Measurements from ENCODE around the gene NQO1. TPM values are rescaled to one million over a fixed set of nuclear protein-coding genes. Genes with fewer than 3 reads are reported as not detected.

Gene NQO1
- total RNA-seq, 1 experiment from 2014 or later, result 519 TPM

DNA sequence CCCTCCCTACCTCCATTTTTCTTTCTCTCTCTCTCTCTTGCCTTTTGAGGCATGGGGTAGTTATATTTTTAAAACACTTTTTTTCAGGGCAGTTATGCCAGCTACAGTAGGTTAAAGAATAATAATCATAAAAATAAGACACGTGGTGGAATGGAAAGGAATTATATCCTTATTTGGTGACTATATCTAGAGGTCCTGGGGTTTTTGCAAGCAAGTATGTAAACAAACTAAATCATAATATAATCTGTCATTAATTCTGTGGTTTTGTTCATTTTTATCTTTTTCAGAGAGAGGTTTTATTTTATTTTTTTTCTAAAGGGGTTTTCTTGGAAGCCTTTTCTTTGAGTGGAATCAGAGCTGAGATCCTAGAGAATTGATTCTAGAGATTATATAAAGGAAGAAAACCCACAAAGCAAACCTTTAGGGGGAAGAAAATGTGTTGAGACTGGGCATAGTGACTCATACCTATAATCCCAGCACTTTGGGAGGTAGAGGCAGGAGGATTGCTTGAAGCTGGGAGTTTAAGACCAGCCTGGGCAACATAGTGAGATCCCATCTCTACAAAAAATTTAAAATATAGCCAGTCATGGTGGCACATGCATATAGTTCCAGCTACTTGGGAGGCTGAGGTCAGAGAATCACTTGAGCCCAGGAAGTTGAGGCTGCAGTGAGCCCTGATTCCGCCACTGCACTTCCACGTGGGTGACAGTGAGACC, 53.2 kb downstream of the NQO1 start:
- intact Hi-C loops (cut with micrococcal nuclease), result no loop called here
- H4K20me1 ChIP-seq (ENCODE audit: insufficient read depth), result no peaks in the 10 kb centered on the region
- H3K4me2 ChIP-seq (ENCODE audit: low read length), result 0 out of 2 replicates have a peak overlapping the region, but pooled peaks have one; percentile 2
- H3K9me3 ChIP-seq (ENCODE audit: control insufficient read depth in 1 of 2, insufficient read depth in 1 of 2, low read depth in 1 of 2, low read length in 2 of 2), result no peaks in the 10 kb centered on the region
- H3K79me2 ChIP-seq (ENCODE audit: insufficient read depth, low read length), result peaks cover 76% of the 10 kb centered on the region
- DNase-seq (ENCODE audit: low read depth, low spot score) (no peak), ATAC-seq (no peak)
- H3K9me2 ChIP-seq (ENCODE audit: insufficient read depth), result no peaks in the 10 kb centered on the region
- H3K4me1 ChIP-seq (ENCODE audit: control insufficient read depth in 1 of 2, insufficient read depth in 2 of 2, low read length in 2 of 2), result peaks cover 0 to 20% of the 10 kb centered on the region in 2 experiments; a peak in 2 of 4 replicates
- TSS peak; percentile 10 for BruUV-seq (replicated peaks)
- RAD21 ChIA-PET (ENCODE audit: low non-redundant PET in 1 of 2, low total read pairs in 2 of 2, uncharacterized antibody in 2 of 2, unreplicated experiment in 2 of 2), result no interaction called here
- peaks cover 56 to 66% of the 10 kb centered on the region in 2 experiments for H3K36me3 ChIP-seq (ENCODE audit: control insufficient read depth in 1 of 2, insufficient read depth in 2 of 2, low read length in 2 of 2)
- CTCF ChIA-PET, result no interaction called here
- no peak overlapping the region for H3K27ac ChIP-seq (ENCODE audit: low read depth, low read length)
- no peaks in the 10 kb centered on the region for H3K27me3 ChIP-seq (ENCODE audit: insufficient read depth, low read length)
- H3K4me3 ChIP-seq (replicated peaks in 1 of 2; ENCODE audit: low read depth in 1 of 2, low read length in 2 of 2), result no peak overlapping the region
- POLR2A ChIA-PET, result interaction anchor here (0.9 kb wide), 1 partner anchor 31 kb away, joined by 3 read pairs; no protein-coding TSS in a partner anchor
- no peak overlapping the region for H2AFZ ChIP-seq (ENCODE audit: low read depth, low read length, poor library complexity, severe bottlenecking)
- no peak overlapping the region for H3K9ac ChIP-seq (ENCODE audit: low read length)
- TF ChIP-seq YY1 (IDR thresholded peaks at IDR 0.05; ENCODE audit: extremely low read depth, insufficient replicate concordance, low read depth, low read length) (no peak), FOSL1 (IDR thresholded peaks at IDR 0.05; ENCODE audit: low read depth) (no peak), ELF1 (IDR thresholded peaks at IDR 0.05; ENCODE audit: borderline replicate concordance, low read depth) (no peak)
- TF ChIP-seq, protein P1, sequence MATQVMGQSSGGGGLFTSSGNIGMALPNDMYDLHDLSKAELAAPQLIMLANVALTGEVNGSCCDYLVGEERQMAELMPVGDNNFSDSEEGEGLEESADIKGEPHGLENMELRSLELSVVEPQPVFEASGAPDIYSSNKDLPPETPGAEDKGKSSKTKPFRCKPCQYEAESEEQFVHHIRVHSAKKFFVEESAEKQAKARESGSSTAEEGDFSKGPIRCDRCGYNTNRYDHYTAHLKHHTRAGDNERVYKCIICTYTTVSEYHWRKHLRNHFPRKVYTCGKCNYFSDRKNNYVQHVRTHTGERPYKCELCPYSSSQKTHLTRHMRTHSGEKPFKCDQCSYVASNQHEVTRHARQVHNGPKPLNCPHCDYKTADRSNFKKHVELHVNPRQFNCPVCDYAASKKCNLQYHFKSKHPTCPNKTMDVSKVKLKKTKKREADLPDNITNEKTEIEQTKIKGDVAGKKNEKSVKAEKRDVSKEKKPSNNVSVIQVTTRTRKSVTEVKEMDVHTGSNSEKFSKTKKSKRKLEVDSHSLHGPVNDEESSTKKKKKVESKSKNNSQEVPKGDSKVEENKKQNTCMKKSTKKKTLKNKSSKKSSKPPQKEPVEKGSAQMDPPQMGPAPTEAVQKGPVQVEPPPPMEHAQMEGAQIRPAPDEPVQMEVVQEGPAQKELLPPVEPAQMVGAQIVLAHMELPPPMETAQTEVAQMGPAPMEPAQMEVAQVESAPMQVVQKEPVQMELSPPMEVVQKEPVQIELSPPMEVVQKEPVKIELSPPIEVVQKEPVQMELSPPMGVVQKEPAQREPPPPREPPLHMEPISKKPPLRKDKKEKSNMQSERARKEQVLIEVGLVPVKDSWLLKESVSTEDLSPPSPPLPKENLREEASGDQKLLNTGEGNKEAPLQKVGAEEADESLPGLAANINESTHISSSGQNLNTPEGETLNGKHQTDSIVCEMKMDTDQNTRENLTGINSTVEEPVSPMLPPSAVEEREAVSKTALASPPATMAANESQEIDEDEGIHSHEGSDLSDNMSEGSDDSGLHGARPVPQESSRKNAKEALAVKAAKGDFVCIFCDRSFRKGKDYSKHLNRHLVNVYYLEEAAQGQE (IDR thresholded peaks at IDR 0.05; ENCODE audit: low read depth), result no peak
